Activated T-cell treated with anti-CD3 and anti-CD28 coated beads, Interleukin-2, amount 50 U/mL, for 72 hours (primary cell): ENCODE measurements around the gene PDE11A. TPM values are rescaled to one million over a fixed set of nuclear protein-coding genes. Genes with fewer than 3 reads are reported as not detected.

Experiments
- ATAC-seq, 2 donors: fragments of 150-1000 bp; cut with Tn5 transposase; replicated peaks in 1 of 2; 2 replicates each; pipeline ENCODE4 v1.10.0; 2021; ENCODE audit warnings: moderate library complexity in 2 of 2, mild to moderate bottlenecking in 1 of 2
- DNase-seq, 2 donors: peaks; one replicate each; pipeline ENCODE4 v3.0.0; 2021 to 2022; ENCODE audit warnings: mixed read lengths in 1 of 2
- H3K27ac Mint-ChIP-seq: one replicate; pipeline ENCODE4 v1.8.0; 2022; ENCODE audit warnings: mild to moderate bottlenecking, moderate library complexity, mixed read lengths
- H3K27me3 Mint-ChIP-seq: one replicate; pipeline ENCODE4 v1.8.0; 2022; ENCODE audit warnings: low read depth, mixed read lengths
- H3K36me3 Mint-ChIP-seq, 2 donors: one replicate each; pipeline ENCODE4 v1.8.0; 2022; ENCODE audit warnings: mixed read lengths in 2 of 2, mild to moderate bottlenecking in 1 of 2; ENCODE audit not compliant: insufficient read depth in 2 of 2
- H3K4me1 Mint-ChIP-seq: one replicate; pipeline ENCODE4 v1.8.0; 2022; ENCODE audit warnings: low read depth, mixed read lengths
- H3K4me3 Mint-ChIP-seq, 2 donors: one replicate each; pipeline ENCODE4 v1.8.0; 2022; ENCODE audit warnings: mild to moderate bottlenecking in 2 of 2, mixed read lengths in 2 of 2, moderate library complexity in 2 of 2
- H3K9me3 Mint-ChIP-seq, 2 donors: one replicate each; pipeline ENCODE4 v1.8.0; 2022; ENCODE audit warnings: mixed read lengths in 2 of 2
- total RNA-seq, 2 donors: library from RNA; stranded (reverse); gene quantifications; one replicate each; pipeline ENCODE4 v1.2.3, GENCODE V29; 2022

Gene PDE11A
- total RNA-seq, 2 donors from 2014 or later, result not detected

- peaks cover 42% of the 10 kb centered on the region for H3K27me3 Mint-ChIP-seq
- no peaks in the 10 kb centered on the region for H3K9me3 Mint-ChIP-seq
- H3K4me3 Mint-ChIP-seq, result no peak overlapping the region
- no peaks in the 10 kb centered on the region for H3K36me3 Mint-ChIP-seq
- H3K4me1 Mint-ChIP-seq, result peaks cover 4% of the 10 kb centered on the region
- DNase-seq (no peak), ATAC-seq (no peak)
- H3K27ac Mint-ChIP-seq, result no peak overlapping the region
Measured at GRCh38 chr2:177758591-177759371, 313.8 kb downstream of the PDE11A start.

- H3K27ac Mint-ChIP-seq, result no peak overlapping the region
- no peaks in the 10 kb centered on the region for H3K36me3 Mint-ChIP-seq
- DNase-seq (no peak), ATAC-seq (no peak)
- H3K4me3 Mint-ChIP-seq, result no peak overlapping the region
- peaks cover 37% of the 10 kb centered on the region for H3K27me3 Mint-ChIP-seq
- H3K9me3 Mint-ChIP-seq, result no peaks in the 10 kb centered on the region
- no peaks in the 10 kb centered on the region for H3K4me1 Mint-ChIP-seq
Measured at GRCh38 chr2:177756336-177756735, 316.2 kb downstream of the PDE11A start.

GRCh38 chr2:177754492-177754873, 318.1 kb downstream of the PDE11A start:
- Mint-ChIP-seq H3K27me3 (peaks cover 26% of the 10 kb centered on the region), H3K4me1 (no peaks in the 10 kb centered on the region), H3K9me3 (no peaks in the 10 kb centered on the region), H3K4me3 (no peak overlapping the region), H3K27ac (no peak overlapping the region), H3K36me3 (no peaks in the 10 kb centered on the region)
- ATAC-seq, result no peak
- DNase-seq, result no peak

- Mint-ChIP-seq H3K4me1 (no peaks in the 10 kb centered on the region), H3K4me3 (no peak overlapping the region), H3K36me3 (no peaks in the 10 kb centered on the region), H3K9me3 (no peaks in the 10 kb centered on the region), H3K27ac (no peak overlapping the region), H3K27me3 (peaks cover 20% of the 10 kb centered on the region)
- ATAC-seq (peak in 1 of 2 donors; percentile 19), DNase-seq (no peak)
Measured at GRCh38 chr2:177753682-177754491, 318.7 kb downstream of the PDE11A start.

GRCh38 chr2:177748360-177748759, 324.2 kb downstream of the PDE11A start:
- no peaks in the 10 kb centered on the region for H3K9me3 Mint-ChIP-seq
- ATAC-seq (no peak), DNase-seq (no peak)
- no peak overlapping the region for H3K4me3 Mint-ChIP-seq
- no peaks in the 10 kb centered on the region for H3K36me3 Mint-ChIP-seq
- no peak overlapping the region for H3K27ac Mint-ChIP-seq
- no peaks in the 10 kb centered on the region for H3K4me1 Mint-ChIP-seq
- H3K27me3 Mint-ChIP-seq, result peaks cover 12% of the 10 kb centered on the region

- no peak overlapping the region for H3K4me3 Mint-ChIP-seq
- no peaks in the 10 kb centered on the region for H3K4me1 Mint-ChIP-seq
- no peaks in the 10 kb centered on the region for H3K9me3 Mint-ChIP-seq
- ATAC-seq, result no peak
- no peaks in the 10 kb centered on the region for H3K36me3 Mint-ChIP-seq
- no peak for DNase-seq
- no peak overlapping the region for H3K27ac Mint-ChIP-seq
- peaks cover 4% of the 10 kb centered on the region for H3K27me3 Mint-ChIP-seq
Measured at GRCh38 chr2:177747384-177747783, 325.2 kb downstream of the PDE11A start.

GRCh38 chr2:177746358-177746757, 326.2 kb downstream of the PDE11A start:
- no peak overlapping the region for H3K4me3 Mint-ChIP-seq
- H3K27ac Mint-ChIP-seq, result no peak overlapping the region
- DNase-seq (no peak), ATAC-seq (no peak)
- H3K36me3 Mint-ChIP-seq, result no peaks in the 10 kb centered on the region
- no peaks in the 10 kb centered on the region for H3K9me3 Mint-ChIP-seq
- no peaks in the 10 kb centered on the region for H3K4me1 Mint-ChIP-seq
- H3K27me3 Mint-ChIP-seq, result no peaks in the 10 kb centered on the region

- ATAC-seq (no peak), DNase-seq (no peak)
- no peaks in the 10 kb centered on the region for H3K36me3 Mint-ChIP-seq
- H3K4me1 Mint-ChIP-seq, result no peaks in the 10 kb centered on the region
- H3K27me3 Mint-ChIP-seq, result no peaks in the 10 kb centered on the region
- H3K9me3 Mint-ChIP-seq, result no peaks in the 10 kb centered on the region
- H3K4me3 Mint-ChIP-seq, result no peak overlapping the region
- no peak overlapping the region for H3K27ac Mint-ChIP-seq
Measured at GRCh38 chr2:177745531-177745930, 327.0 kb downstream of the PDE11A start.

- no peaks in the 10 kb centered on the region for H3K27me3 Mint-ChIP-seq
- no peaks in the 10 kb centered on the region for H3K9me3 Mint-ChIP-seq
- H3K36me3 Mint-ChIP-seq, result no peaks in the 10 kb centered on the region
Measured at GRCh38 chr2:177742851-177743250, 329.7 kb downstream of the PDE11A start.

GRCh38 chr2:177741866-177742265, 330.7 kb downstream of the PDE11A start:
- Mint-ChIP-seq H3K4me1 (no peaks in the 10 kb centered on the region), H3K9me3 (no peaks in the 10 kb centered on the region), H3K4me3 (no peak overlapping the region), H3K27ac (no peak overlapping the region), H3K36me3 (no peaks in the 10 kb centered on the region), H3K27me3 (no peaks in the 10 kb centered on the region)
- no peak for ATAC-seq
- no peak for DNase-seq

More at GRCh38 chr2:177742851-177743250, 329.7 kb downstream of the PDE11A start:
- DNase-seq, result no peak
- H3K4me3 Mint-ChIP-seq, result no peak overlapping the region
- H3K27ac Mint-ChIP-seq, result no peak overlapping the region
- no peaks in the 10 kb centered on the region for H3K4me1 Mint-ChIP-seq
- no peak for ATAC-seq

- Mint-ChIP-seq H3K36me3 (no peaks in the 10 kb centered on the region), H3K9me3 (no peaks in the 10 kb centered on the region), H3K27ac (no peak overlapping the region), H3K4me1 (no peaks in the 10 kb centered on the region), H3K27me3 (no peaks in the 10 kb centered on the region), H3K4me3 (no peak overlapping the region)
- ATAC-seq (no peak), DNase-seq (no peak)
Measured at GRCh38 chr2:177740700-177741099, 331.9 kb downstream of the PDE11A start.

GRCh38 chr2:177738461-177739235, 333.9 kb downstream of the PDE11A start:
- Mint-ChIP-seq H3K36me3 (no peaks in the 10 kb centered on the region), H3K9me3 (no peaks in the 10 kb centered on the region), H3K27ac (no peak overlapping the region), H3K4me1 (no peaks in the 10 kb centered on the region), H3K4me3 (no peak overlapping the region), H3K27me3 (no peaks in the 10 kb centered on the region)
- DNase-seq (no peak), ATAC-seq (no peak)

GRCh38 chr2:177735318-177735803, 337.2 kb downstream of the PDE11A start:
- Mint-ChIP-seq H3K4me1 (no peaks in the 10 kb centered on the region), H3K4me3 (no peak overlapping the region), H3K27me3 (no peaks in the 10 kb centered on the region), H3K27ac (no peak overlapping the region), H3K9me3 (no peaks in the 10 kb centered on the region), H3K36me3 (no peaks in the 10 kb centered on the region)
- DNase-seq (no peak), ATAC-seq (no peak)
